ENCODE measurements around the gene TMEM255B.

GRCh38 chr13:113728571-113729054 is 30.4 kb upstream of the TMEM255B start:
- TF ChIP-seq CTCF (IDR thresholded peaks at IDR 0.05) (no peak), POLR2A (IDR thresholded peaks at IDR 0.05) (no peak)
